Left hindlimb (tissue), 1 donor: Measurements from ENCODE around the gene SPHKAP.
"Not testable (repeated sequence)": the region's sequence is repeated elsewhere in the genome, so short reads cannot be mapped to it uniquely, and the experiment has no call there.

Experiments
- DNase-seq: peaks from one replicate; pipeline ENCODE4 v3.0.0-alpha.2; 2018

Gene SPHKAP

GRCh38 chr2:228181098-228182019 is at the start of gene SPHKAP:
Gene SPHKAP (minus strand): TSS chr2:228181687. CDS start chr2:228181598, 89 bp downstream.
- DNase-seq, result peak; percentile 48

- no peak for DNase-seq
Observed at GRCh38 chr2:228227466-228227865, 46.0 kb upstream of the SPHKAP start.

DNA sequence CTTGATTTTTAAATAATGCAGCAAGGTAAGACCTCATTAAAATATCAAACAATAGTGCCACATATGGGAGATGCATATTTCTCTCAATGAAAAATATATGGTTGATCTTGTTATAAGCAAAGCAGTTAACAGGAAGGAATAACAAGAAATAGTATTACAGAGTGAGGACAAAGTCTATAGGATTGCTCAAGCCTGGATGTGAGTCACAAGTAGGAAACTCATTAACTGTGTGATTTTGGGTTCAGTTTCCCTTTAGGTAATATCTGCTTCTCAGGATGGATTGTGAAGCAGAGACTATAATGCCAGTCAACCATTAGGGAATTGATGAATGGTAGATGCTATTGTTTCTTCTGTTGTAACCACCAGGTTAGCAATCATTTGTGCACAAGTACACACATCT is 42.9 kb upstream of the SPHKAP start:
- DNase-seq, result no peak

DNA sequence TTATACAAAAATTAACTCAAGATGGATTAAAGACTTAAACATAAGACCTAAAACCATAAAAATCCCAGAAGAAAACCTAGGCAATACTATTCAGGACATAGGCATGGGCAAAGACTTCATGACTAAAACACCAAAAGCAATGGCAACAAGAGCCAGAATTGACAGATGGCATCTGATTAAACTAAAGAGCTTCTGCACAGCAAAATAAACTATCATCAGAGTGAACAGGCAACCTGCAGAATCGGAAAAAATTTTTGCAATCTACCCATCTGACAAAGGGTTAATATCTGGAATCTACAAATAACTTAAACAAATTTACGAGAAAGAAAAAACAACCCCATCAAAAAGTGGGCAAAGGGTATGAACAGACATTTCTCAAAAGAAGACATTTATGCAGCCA is 37.1 kb upstream of the SPHKAP start:
- DNase-seq, result not testable (repeated sequence)

GRCh38 chr2:228197504-228197903 is 16.0 kb upstream of the SPHKAP start:
- DNase-seq, result no peak

DNA sequence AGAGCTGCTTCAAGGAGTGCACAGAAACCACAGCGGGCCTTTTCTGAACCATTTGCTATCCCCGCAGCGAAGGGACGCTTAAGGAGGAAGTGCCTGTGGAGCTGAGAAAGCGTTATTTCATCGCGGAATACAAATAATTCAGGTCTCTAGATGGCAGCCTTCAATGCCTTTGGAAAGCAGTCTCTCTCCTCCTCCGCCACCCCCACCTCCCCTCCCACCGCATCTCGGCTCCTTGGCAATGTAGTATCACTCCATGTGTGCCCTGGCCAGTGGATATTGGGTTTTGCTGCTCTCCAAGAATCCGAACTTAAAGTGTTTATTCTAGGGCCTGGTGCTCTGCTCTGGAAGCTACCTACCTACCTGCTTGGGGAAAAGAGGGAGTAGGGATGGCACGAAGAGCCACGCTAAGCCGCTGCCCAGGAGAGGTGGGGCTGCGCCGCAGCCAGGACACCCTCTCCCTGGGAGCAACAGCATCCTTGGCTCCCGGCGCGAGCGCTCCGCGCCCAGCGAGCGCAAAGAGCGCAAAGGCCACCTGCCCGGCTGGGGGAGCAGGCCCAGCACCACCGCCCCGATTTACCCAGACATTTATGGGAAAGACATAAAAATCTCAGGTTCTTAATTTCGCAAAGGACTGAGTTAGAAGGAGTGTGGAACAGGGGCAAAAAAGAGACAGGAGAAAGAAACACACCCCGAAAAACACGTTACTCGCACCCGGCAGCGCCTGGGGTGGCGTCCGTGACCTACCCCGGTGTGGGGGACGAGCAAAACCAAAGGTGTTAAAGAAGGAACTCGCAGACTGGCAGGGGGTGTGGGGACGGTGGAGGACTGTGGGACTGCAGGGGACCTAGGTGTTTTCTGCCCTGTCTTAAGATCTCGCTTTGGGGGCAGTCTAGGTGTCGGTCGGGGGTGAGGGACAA is 1.0 kb downstream of the SPHKAP start:
- DNase-seq, result peak; percentile 55

GRCh38 chr2:228167290-228167689 is 14.2 kb downstream of the SPHKAP start:
- no peak for DNase-seq

- DNase-seq, result no peak
Observed at GRCh38 chr2:228164718-228165117, 16.8 kb downstream of the SPHKAP start.

GRCh38 chr2:228157841-228158240 is 23.6 kb downstream of the SPHKAP start:
- DNase-seq, result no peak

- no peak for DNase-seq
Observed at GRCh38 chr2:228144961-228145360, 36.5 kb downstream of the SPHKAP start.

DNA sequence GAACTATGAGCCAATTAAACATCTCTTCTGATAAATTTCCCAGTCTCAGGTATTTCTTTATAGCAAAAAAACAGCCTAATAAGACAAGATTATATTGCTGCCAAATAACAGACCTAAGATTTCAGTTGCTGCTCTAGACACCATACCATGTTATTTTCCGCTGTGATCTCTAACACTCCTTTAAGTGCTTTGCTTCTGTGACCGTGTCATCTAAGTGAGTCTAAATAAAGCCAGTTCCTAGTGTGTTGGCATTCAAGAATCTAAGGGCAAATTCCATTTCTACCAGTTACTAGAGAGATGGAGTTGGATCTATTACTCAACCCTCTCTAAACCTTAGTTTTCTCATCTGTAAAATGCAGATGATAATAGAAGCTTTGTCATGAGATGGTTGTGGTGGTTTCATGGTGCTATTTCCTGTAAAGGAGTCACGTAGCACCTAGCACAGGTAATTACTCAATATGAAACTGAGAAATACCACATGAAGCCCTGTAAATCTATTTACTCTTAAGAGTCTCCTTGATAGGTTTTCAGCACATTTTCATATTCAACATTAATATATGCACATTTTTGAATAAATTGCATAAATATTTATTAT is 40.5 kb downstream of the SPHKAP start:
- DNase-seq, result no peak

DNA sequence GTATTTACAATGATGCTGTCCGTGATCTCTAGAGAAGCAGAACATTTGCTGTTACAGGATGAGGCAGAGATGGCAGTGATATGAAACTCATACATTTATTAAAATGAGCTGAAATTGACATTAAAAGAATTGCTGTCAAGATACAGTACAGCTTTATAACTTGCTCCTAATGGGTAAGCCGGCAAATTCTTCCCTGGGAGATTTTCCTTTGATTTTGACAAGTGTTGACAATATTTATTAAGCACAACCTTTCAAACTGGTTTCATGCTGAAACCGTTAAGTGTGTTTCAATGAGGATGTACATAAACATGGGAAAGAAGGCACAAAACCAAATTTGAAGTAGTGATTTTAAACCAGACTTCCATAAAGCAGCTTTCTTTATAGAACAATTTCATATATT is 45.5 kb downstream of the SPHKAP start:
- DNase-seq, result no peak

DNA sequence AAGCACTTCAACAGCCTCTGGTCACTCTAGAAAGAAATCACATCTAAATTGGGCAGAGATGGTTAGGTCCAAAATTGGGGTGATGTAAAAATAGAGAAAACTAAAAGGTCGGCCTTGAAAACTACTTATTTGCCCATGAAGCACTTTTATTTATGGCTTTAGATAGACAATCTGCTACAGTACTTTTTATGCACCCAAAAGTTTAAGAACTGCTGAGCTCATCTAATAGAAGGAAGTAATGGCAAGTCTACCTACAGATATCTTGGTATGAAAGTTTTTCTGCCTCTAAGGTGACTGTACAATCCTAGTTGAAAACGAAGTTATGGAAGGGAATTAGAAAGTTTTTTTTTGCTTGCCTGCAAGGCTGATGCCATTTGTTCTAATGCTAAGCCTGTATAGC is 46.2 kb downstream of the SPHKAP start:
- DNase-seq, result no peak

DNA sequence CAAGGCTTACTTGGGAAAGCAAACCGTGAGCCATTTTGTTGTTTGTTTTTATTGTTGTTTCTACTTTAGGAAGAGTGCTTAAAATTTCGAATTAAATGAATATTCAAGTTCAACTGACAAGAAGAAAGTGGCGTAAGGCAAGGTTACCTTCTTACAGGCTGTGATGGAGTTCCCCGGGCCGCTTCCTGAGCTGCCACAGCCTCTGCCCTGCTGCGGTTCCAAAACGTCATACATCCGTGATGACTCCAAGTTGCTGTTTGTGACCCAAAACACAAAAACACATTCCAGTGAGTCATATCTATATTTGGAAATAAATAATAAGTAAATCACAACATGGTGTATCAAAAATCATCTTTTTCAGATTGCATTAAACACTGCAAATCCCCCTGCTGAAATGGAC is 49.7 kb downstream of the SPHKAP start:
- DNase-seq, result no peak

DNA sequence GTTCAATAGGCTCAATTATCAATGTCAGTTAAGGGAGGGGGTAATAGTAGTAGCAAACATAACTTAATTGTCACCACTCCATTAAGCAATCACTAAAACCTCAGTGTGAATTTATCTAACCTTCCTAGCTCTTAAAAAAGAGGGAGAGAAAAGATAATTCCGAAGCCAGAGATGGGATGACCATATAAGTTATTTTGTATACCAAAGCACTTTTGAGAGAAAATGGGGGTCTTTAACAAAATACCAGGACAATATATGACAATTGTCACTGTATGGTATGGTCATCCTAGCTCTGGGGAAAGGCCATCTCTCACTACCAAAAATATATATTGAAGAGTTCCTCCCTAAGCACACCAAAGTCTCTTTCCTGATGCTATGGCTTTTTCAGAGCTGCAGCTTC is 55.1 kb downstream of the SPHKAP start:
- DNase-seq, result no peak

DNA sequence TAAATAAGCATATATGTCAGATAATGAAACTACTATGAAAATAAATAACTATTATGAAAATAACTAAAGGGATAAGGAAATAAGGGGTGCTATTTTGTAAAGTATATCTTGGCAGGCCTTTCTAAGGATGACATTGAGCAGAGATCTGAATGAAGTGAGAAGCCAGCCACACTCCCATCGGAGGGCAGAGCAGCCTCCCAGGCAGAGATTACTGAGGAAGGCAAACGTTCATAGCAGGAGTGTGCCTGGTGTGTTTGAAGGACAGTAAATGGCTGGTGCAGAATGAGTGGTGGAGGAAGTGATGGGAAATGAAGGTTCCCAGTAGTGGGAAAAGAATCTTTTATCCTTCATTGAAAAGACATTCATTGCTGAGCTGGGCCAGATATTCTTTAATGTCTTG is 62.5 kb downstream of the SPHKAP start:
- DNase-seq, result no peak

DNA sequence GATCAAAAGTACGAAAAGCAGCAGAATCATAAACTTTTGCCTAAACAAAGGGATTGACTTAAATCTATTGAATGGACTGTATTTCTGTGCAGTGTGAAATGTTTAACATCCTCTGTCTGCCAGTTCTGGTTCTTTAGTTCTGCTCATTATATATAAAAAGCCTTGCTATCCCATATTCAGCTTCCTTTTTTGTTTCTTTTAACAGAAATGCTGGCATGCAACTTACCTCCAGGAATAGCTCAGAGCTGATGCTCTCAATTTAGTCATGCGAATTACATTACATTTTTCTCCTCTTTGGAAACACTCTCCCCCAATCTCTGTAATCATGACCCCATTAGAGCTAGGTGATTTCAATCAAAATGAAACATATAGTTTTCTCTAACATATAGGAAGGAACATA is 73.6 kb downstream of the SPHKAP start:
- DNase-seq, result no peak

GRCh38 chr2:228105526-228106250 is 75.8 kb downstream of the SPHKAP start:
- no peak for DNase-seq

DNA sequence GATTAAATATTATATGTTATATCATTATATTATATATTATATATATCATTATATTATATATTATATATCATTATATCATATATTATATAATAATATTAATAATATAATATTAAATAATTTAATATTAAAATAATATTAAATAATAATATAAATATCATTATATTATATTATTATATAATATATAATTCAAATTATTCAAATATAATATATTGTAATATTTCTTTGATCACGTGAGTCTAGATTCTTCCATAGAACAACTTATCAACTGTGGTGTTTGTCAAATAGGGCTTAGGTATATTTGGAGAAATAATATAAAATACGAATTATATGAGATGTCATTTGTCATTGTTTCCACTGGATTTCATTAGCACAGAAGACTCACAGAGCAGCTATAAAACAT is 77.3 kb downstream of the SPHKAP start:
- no peak for DNase-seq

GRCh38 chr2:228103379-228103778 is 78.1 kb downstream of the SPHKAP start:
- DNase-seq, result no peak

DNA sequence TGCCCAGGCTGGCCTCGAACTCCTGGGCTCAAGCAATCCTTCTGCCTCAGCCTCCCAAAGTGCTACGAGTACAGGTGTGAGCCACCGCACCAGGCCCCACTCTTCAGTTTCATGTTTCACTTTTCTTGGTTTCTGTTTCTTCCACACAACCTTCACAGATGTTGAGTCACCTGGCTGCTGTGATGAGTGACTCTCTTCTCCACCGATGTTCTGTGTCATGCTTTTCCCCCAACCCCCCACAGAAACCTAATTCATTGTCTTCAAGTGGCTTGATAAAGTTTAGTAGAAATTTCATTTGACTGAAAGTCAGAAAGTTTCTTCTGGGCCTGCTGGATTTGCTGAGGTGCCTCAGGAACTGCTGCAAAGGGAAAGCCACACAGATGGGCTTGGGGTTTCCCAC is 78.5 kb downstream of the SPHKAP start:
- no peak for DNase-seq

GRCh38 chr2:228094377-228094921 is 87.0 kb downstream of the SPHKAP start:
- DNase-seq, result no peak
